ENCODE results near the gene NLGN1.

- TF ChIP-seq FOXK2 (IDR thresholded peaks at IDR 0.05) (no peak), ZNF384 (IDR thresholded peaks at IDR 0.05) (no peak), FOXA1 (IDR thresholded peaks at IDR 0.05) (no peak), ELF4 (IDR thresholded peaks at IDR 0.05) (no peak)
These were observed 796.1 kb downstream of the NLGN1 start for GRCh38 chr3:174193604-174194003.
